Measurements from ENCODE around the gene SSX7.
"Not testable (repeated sequence)": the region's sequence is repeated elsewhere in the genome, so short reads cannot be mapped to it uniquely, and the experiment has no call there.

SSX7 gene

DNA sequence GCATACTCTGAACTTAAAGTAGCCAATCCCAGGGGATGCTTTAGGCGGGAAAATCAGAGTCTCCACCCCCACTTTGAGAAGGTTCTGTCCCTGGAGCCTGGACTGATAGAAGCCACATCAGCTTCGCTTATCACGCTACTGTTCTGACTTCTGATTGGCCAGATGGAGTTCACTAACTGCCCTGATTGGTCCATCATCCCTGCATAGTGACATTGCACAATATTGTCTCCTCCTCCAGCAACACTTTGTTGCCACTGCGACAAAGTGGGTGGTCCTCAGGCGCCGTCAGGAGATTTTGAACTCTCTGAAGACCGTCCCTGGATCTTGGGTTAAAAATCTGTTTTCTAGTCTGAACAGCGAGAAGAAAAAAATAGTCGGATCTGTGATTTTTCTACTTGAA lies at the start of gene SSX7:
Gene SSX7, minus strand, starts transcription at position 101 of the 400 bp plus-strand sequence. CDS start 1,428 bp downstream, outside the sequence.
- not testable (repeated sequence) for DNase-seq

GRCh38 chrX:52692034-52692433 lies 37.3 kb upstream of the SSX7 start:
- not testable (repeated sequence) for DNase-seq

GRCh38 chrX:52662218-52662617 lies 7.5 kb upstream of the SSX7 start:
- not testable (repeated sequence) for DNase-seq

DNA sequence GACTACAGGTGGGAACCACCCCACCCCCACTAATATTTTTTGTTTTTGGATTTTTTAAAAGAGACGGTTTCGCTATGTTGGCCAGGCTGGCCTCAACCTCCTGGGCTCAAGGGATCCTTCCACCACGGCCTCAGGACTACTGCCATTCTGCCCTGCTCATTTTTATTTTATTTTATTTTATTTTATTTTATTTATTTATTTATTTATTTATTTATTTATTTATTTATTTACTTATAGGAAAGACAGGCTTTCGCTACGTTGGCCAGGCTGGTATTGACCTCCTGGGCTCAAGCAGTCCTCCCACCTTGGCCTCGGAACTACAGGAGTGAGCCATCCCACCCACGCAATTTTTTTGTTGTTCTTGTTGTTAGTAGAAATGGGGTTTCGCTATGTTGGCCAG lies 775 bp upstream of the SSX7 start:
- DNase-seq = not testable (repeated sequence)

- DNase-seq = not testable (repeated sequence)
Observed at GRCh38 chrX:52650676-52651075, 4.0 kb downstream of the SSX7 start.

DNA sequence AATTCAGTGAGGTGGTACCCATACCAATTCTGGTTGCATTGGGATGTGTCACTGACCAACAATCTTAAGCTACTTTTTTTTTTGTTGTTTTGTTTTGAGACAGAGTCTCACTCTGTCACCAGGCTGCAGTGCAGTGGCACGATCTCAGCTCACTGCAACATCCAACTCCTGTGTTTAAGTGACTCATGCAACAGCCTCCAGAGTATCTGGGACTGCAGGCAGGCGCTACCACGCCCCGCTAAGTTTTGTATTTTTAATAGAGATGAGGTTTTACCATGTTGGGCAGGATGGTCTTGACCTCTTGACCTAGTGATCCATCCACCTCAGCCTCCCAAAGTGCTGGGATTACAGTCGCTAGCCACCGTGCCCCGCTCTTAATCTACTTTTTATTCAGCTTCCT lies 5.7 kb downstream of the SSX7 start:
- DNase-seq = not testable (repeated sequence)

GRCh38 chrX:52628483-52628882 lies 26.2 kb downstream of the SSX7 start:
- DNase-seq = not testable (repeated sequence)

GRCh38 chrX:52620661-52621060 lies 34.0 kb downstream of the SSX7 start:
- DNase-seq = not testable (repeated sequence)

- no peak for DNase-seq
Observed at GRCh38 chrX:52608961-52609360, 45.7 kb downstream of the SSX7 start.

GRCh38 chrX:52603151-52603550 lies 51.5 kb downstream of the SSX7 start:
- DNase-seq = not testable (repeated sequence)

GRCh38 chrX:52598886-52599285 lies 55.8 kb downstream of the SSX7 start:
- DNase-seq = no peak

DNA sequence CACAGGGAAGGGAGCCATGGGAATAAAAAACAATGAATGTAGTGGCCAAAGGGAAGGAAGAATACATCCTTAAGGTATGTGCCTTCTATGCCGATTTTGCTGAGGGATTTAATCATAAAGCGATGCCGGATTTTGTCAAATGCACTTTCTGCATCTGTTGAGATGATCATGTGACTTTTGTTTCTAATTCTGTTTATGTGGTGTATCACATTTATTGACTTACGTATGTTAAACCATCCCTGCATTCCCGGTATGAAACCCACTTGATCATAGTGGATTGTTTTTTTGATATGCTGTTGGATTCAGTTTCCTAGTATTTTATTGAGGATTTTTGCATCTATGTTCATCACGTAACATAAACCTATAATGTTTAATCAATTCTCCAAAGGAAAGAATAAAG lies 60.0 kb downstream of the SSX7 start:
- DNase-seq = no peak
